SK-N-SH treated with all-trans-retinoic acid at 6 μM for 48 hours (cell line): ENCODE results near the gene RBM46.

Experiments
- ATAC-seq: fragments of 200-7000 bp; cut with Tn5 transposase; 3 replicates; pipeline ENCODE4 v1.9.1; 2020; ENCODE audit warnings: mild to moderate bottlenecking, moderate library complexity
- ARNTL ChIP-seq: fragments of 450-650 bp; formaldehyde crosslinking; IDR thresholded peaks from 2 replicates; pipeline ENCODE4 v1.5.0; 2020; ENCODE audit warnings: low read depth, mild to moderate bottlenecking, moderate library complexity, borderline replicate concordance
- CSDC2 ChIP-seq: fragments of 250-450 bp; sonication (Bioruptor Pico); IDR thresholded peaks from 2 replicates; pipeline ENCODE4 v1.5.0; 2020; ENCODE audit warnings: mild to moderate bottlenecking, moderate library complexity
- GLIS3 ChIP-seq: fragments of 250-450 bp; sonication (Bioruptor Pico); IDR thresholded peaks from 2 replicates; pipeline ENCODE4 v1.5.0; 2020; ENCODE audit warnings: mild to moderate bottlenecking, moderate library complexity
- ISL1 ChIP-seq: fragments of 250-450 bp; sonication (Bioruptor Pico); IDR thresholded peaks from 2 replicates; pipeline ENCODE4 v2.1.2; 2022; ENCODE audit warnings: mild to moderate bottlenecking, moderate library complexity
- RARB ChIP-seq: fragments of 250-450 bp; sonication (Bioruptor Pico); IDR thresholded peaks from 2 replicates; pipeline ENCODE4 v1.8.0; 2021; ENCODE audit warnings: mild to moderate bottlenecking, moderate library complexity
- ZNF565 ChIP-seq: fragments of 450-650 bp; formaldehyde crosslinking; conservative IDR thresholded peaks from 2 replicates; pipeline ENCODE4 v1.5.0; 2020; ENCODE audit warnings: low read depth, mild to moderate bottlenecking, moderate library complexity
- TF ChIP-seq, protein P1 (sequence below): fragments of 250-450 bp; sonication (Bioruptor Pico); IDR thresholded peaks from 2 replicates; pipeline ENCODE4 v1.8.0; 2021; ENCODE audit warnings: low read depth, mild to moderate bottlenecking, moderate library complexity, borderline replicate concordance
- TF ChIP-seq, protein P2 (sequence below): fragments of 250-450 bp; sonication (Bioruptor Pico); IDR thresholded peaks from 2 replicates; pipeline ENCODE4 v1.8.0; 2020; ENCODE audit warnings: mild to moderate bottlenecking, moderate library complexity, borderline replicate concordance
- TF ChIP-seq, protein P3 (sequence below): fragments of 250-450 bp; sonication (Bioruptor Pico); IDR thresholded peaks from 2 replicates; pipeline ENCODE4 v1.5.1; 2021; ENCODE audit warnings: mild to moderate bottlenecking, moderate library complexity

RBM46 gene

DNA sequence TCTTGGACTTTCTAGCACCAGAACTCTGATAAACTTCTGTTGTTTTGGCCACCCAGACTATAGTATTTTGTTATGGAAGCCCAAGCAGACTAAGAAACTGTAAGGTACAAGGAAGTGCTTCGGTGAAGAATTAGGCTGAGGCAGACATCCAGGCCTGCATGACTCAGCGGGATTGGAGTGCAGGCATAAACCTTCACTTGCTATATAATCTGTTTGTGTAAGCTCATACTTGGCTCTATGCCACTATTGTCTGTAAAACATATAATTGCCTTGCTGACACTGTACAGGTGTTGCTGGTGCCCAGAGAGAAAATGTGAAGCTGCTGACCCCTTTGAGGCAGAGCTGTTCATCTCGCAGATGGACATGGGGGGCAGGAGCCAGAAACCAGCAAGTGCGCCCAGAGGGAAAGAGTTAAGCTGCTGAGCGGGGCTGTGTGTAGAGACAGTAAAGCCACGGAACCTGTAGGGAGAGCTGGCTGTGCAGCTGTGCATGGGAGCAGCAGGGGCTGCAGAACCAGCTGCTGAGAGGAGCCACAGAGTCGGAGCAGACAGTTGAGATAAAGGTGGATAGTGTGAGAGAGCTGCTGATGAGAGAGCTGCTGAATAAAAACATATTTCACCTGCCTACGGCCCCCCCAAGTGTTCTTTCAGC lies 96.2 kb downstream of the RBM46 start:
- TF ChIP-seq, protein P1, sequence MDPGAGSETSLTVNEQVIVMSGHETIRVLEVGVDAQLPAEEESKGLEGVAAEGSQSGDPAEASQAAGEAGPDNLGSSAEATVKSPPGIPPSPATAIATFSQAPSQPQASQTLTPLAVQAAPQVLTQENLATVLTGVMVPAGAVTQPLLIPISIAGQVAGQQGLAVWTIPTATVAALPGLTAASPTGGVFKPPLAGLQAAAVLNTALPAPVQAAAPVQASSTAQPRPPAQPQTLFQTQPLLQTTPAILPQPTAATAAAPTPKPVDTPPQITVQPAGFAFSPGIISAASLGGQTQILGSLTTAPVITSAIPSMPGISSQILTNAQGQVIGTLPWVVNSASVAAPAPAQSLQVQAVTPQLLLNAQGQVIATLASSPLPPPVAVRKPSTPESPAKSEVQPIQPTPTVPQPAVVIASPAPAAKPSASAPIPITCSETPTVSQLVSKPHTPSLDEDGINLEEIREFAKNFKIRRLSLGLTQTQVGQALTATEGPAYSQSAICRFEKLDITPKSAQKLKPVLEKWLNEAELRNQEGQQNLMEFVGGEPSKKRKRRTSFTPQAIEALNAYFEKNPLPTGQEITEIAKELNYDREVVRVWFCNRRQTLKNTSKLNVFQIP (CRISPR knock-in tag): no peak
- TF ChIP-seq ISL1 (CRISPR knock-in tag) (no peak), CSDC2 (CRISPR knock-in tag) (no peak), RARB (no peak), ZNF565 (CRISPR knock-in tag) (no peak), ARNTL (no peak), GLIS3 (CRISPR knock-in tag) (no peak)
- TF ChIP-seq, protein P2, sequence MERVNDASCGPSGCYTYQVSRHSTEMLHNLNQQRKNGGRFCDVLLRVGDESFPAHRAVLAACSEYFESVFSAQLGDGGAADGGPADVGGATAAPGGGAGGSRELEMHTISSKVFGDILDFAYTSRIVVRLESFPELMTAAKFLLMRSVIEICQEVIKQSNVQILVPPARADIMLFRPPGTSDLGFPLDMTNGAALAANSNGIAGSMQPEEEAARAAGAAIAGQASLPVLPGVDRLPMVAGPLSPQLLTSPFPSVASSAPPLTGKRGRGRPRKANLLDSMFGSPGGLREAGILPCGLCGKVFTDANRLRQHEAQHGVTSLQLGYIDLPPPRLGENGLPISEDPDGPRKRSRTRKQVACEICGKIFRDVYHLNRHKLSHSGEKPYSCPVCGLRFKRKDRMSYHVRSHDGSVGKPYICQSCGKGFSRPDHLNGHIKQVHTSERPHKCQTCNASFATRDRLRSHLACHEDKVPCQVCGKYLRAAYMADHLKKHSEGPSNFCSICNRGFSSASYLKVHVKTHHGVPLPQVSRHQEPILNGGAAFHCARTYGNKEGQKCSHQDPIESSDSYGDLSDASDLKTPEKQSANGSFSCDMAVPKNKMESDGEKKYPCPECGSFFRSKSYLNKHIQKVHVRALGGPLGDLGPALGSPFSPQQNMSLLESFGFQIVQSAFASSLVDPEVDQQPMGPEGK (CRISPR knock-in tag): no peak
- TF ChIP-seq, protein P3, sequence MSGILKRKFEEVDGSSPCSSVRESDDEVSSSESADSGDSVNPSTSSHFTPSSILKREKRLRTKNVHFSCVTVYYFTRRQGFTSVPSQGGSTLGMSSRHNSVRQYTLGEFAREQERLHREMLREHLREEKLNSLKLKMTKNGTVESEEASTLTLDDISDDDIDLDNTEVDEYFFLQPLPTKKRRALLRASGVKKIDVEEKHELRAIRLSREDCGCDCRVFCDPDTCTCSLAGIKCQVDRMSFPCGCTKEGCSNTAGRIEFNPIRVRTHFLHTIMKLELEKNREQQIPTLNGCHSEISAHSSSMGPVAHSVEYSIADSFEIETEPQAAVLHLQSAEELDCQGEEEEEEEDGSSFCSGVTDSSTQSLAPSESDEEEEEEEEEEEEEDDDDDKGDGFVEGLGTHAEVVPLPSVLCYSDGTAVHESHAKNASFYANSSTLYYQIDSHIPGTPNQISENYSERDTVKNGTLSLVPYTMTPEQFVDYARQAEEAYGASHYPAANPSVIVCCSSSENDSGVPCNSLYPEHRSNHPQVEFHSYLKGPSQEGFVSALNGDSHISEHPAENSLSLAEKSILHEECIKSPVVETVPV (CRISPR knock-in tag): no peak
- no peak for ATAC-seq
